Measurements from ENCODE around the gene TLR8.

GRCh38 chrX:12919620-12920019 is 13.2 kb downstream of the TLR8 start:
- TF ChIP-seq CTCF (IDR thresholded peaks at IDR 0.05), result no peak
- TF ChIP-seq ZNF281 (CRISPR knock-in tag; IDR thresholded peaks at IDR 0.05), result no peak
- no peak for TF ChIP-seq ZBTB43 (CRISPR knock-in tag; IDR thresholded peaks at IDR 0.05)
- no peak for TF ChIP-seq NFE2L1 (CRISPR knock-in tag; IDR thresholded peaks at IDR 0.05)
- TF ChIP-seq FOXP1 (CRISPR knock-in tag; IDR thresholded peaks at IDR 0.05; ENCODE audit: borderline replicate concordance), result no peak
- no peak for TF ChIP-seq PRDM15 (CRISPR knock-in tag; IDR thresholded peaks at IDR 0.05)
- no peak for TF ChIP-seq ARID4B (CRISPR knock-in tag; IDR thresholded peaks at IDR 0.05; ENCODE audit: borderline replicate concordance)
- no peak for TF ChIP-seq MAX (CRISPR knock-in tag; IDR thresholded peaks at IDR 0.05)
- TF ChIP-seq STAT6 (CRISPR knock-in tag; conservative IDR thresholded peaks at IDR 0.05; ENCODE audit: low read depth), result no peak
- no peak for TF ChIP-seq IRF1 (CRISPR knock-in tag; IDR thresholded peaks at IDR 0.05)
- TF ChIP-seq CDX4 (CRISPR knock-in tag; IDR thresholded peaks at IDR 0.05; ENCODE audit: borderline replicate concordance), result no peak
- TF ChIP-seq CREB1 (CRISPR knock-in tag; IDR thresholded peaks at IDR 0.05), result no peak

Measured in WTC11 (cell line).